Measurements from ENCODE around the gene WDPCP.
"Not testable (repeated sequence)": the region's sequence is repeated elsewhere in the genome, so short reads cannot be mapped to it uniquely, and the experiment has no call there.

Gene WDPCP

GRCh38 chr2:63346411-63346810 lies 241.9 kb downstream of the WDPCP start:
- no peak for DNase-seq

GRCh38 chr2:63345285-63345633 lies 243.0 kb downstream of the WDPCP start:
- no peak for DNase-seq

DNA sequence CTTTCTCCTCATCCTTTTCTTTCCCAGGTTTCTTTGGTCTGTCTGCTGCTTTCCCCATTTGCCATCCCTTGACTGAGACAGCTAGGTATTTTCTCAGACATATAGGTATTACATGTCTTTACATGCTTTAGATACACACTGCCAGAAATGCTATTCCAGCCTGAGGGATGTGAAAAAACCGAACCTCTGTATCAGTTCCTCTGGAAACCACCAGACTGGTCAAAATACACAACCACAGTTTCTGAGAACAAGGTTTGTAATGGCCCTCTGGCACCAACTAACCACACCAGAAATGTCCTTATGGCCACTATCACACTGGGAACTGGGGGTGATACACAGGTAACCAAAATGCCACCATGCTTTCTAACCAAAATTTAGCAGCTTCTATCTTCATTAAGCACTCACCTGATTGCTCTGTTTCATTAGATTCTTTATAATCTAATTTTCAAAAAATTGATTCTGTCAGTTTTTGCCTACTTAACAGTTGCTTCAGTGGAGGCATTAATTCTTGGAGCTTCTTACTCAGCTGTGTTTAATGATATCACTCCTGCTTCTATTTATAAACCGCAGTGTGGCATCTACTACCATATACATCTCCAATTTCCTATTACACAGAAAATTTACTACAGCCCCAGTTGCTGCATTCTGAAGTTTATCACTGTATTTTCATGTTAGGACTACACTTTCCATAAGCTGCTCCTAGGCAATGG lies 243.5 kb downstream of the WDPCP start:
- no peak for DNase-seq

GRCh38 chr2:63343397-63344109 lies 244.7 kb downstream of the WDPCP start:
- DNase-seq, result no peak

DNA sequence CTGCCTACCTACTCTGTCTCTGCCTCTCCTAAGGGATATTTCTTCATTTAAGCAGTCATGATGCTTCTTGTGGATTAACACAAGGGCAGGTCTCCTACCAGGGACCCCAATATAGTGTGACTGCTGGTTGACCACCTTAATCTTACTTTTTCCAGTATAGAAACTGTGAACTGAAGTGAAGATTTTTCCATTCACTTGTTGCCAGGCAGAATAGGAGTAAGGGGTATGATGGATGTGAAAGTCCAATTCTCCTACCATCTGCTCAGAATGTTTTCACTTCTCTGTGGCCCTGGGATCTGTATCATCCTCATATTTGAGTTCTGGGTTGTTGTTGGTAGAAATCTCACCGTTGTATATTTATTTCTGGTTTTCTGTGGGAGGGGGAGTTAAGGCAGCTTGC lies 247.8 kb downstream of the WDPCP start:
- DNase-seq, result no peak

GRCh38 chr2:63334910-63335309 lies 253.4 kb downstream of the WDPCP start:
- DNase-seq, result no peak

- no peak for DNase-seq
Measured at GRCh38 chr2:63326473-63326872, 261.8 kb downstream of the WDPCP start.

GRCh38 chr2:63323662-63324061 lies 264.6 kb downstream of the WDPCP start:
- DNase-seq, result not testable (repeated sequence)

DNA sequence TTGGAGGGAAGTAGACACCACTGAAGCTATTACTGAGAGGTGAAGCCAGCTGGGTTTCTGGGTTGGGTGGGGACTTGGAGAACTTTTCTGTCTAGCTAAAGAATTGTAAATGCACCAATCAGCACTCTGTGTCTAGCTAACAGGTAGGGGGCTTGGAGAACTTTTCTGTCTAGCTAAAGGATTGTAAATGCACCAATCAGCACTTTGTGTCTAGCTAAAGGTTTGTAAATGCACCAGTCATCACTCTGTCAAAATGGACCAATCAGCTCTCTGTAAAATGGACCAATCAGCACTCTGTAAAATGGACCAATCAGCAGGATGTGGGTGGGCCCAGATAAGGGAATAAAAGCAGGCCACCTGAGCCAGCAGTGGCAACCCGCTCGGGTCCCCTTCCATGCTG lies 266.3 kb downstream of the WDPCP start:
- not testable (repeated sequence) for DNase-seq

GRCh38 chr2:63320669-63321068 lies 267.6 kb downstream of the WDPCP start:
- DNase-seq, result no peak

- DNase-seq, result no peak
Measured at GRCh38 chr2:63310614-63311013, 277.7 kb downstream of the WDPCP start.

GRCh38 chr2:63301481-63301880 lies 286.8 kb downstream of the WDPCP start:
- no peak for DNase-seq

DNA sequence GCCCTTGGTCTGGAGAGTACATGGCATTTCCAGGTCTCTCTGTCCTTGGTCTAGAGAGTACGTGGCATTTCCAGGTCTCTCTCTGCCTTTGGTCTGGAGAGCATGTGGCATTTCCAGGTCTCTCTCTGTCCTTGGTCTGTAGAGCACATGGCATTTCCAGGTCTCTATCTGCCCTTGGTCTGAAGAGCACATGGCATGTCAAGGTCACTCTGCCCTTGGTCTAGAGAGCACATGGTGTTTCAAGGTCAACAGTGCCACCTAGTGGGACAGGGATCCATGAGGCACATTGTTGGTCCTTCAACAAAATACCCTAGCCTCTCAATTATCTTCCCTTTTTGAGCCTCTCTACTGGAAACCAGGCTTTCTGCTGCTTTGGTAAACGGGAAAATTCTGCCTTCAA lies 287.4 kb downstream of the WDPCP start:
- no peak for DNase-seq

- no peak for DNase-seq
Measured at GRCh38 chr2:63287956-63288355, 300.3 kb downstream of the WDPCP start.

GRCh38 chr2:63286520-63286919 lies 301.8 kb downstream of the WDPCP start:
- DNase-seq, result not testable (repeated sequence)

- no peak for DNase-seq
Measured at GRCh38 chr2:63283273-63283672, 305.0 kb downstream of the WDPCP start.

- no peak for DNase-seq
Measured at GRCh38 chr2:63272560-63272959, 315.7 kb downstream of the WDPCP start.

DNA sequence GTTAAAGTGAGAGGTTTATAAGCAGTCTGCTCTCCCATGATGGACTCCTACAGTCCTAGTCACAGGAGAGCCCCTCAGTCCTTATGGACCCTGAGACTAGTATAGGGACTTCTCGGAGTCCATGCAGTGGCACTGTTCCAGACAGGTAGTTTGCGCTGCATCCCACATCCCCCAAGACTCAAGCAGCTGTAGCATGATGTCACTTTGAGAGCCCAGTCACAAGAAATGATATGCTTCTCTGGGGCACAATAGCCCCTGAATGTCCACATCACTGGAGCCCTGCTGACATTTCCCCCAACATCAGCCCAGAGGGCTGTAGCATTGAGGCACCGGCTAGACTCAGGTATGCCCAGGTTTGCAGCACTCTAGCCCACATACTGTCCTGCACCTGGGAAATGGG lies 317.6 kb downstream of the WDPCP start:
- no peak for DNase-seq

GRCh38 chr2:63268946-63269345 lies 319.3 kb downstream of the WDPCP start:
- DNase-seq, result no peak

DNA sequence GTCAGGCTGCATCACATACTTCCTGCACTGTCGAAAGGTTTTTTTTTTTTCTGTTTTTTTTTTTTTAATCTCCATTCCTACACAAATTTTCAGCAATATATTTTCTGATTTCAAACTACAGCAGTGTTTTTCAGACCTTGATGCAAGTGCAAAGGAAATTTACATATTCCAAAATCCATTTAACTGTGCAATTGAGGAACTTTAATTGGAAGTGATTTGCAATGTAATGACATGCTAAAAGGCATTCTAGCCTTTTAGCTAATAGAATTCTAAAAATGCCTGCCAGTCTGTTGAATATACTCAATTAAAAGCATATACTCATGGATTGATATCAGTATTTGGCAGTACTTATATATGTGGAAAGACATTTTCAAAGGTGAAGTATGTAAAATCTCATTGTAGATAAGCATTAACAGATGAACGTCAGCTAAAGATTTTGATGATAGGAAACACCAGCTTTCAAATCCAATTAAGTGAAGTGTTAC lies 327.1 kb downstream of the WDPCP start:
- DNase-seq, result no peak

- no peak for DNase-seq
Measured at GRCh38 chr2:63257473-63257872, 330.8 kb downstream of the WDPCP start.

GRCh38 chr2:63249161-63249560 lies 339.1 kb downstream of the WDPCP start:
- DNase-seq, result no peak

GRCh38 chr2:63242747-63243146 lies 345.5 kb downstream of the WDPCP start:
- no peak for DNase-seq

DNA sequence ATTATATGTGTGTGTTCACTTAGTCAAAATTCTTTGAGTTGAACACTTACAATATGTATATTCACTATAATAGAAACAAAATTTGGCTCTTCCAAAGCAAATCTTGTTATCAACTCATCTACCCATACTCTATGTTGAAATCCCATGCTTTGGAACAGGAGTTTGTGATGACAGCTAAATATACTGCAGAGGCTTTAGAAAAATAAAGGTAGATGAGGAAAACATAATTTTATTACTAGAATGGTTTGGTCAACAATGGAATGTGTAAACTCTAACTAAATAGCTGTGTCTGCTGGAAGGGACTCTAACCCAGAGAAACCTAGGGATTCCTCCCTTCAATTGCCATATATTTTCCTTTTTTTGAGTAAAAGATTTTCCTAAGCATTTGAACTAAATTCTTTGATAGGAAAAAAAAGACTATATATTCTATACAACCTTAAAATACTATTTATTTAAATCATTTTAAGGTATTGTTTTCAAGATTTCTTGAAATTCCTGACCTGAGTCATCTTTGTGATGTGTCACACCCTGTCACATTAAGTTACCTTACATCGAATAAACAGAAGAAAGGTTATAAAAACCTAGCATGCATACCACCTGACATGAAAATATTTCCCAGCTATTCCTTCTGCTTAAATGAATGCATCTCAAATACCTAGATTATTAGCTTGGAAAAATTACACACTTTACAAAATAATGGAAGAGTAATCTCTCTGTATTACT lies 362.2 kb downstream of the WDPCP start:
- no peak for DNase-seq
